ENCODE data around the gene ELOB.

DNA sequence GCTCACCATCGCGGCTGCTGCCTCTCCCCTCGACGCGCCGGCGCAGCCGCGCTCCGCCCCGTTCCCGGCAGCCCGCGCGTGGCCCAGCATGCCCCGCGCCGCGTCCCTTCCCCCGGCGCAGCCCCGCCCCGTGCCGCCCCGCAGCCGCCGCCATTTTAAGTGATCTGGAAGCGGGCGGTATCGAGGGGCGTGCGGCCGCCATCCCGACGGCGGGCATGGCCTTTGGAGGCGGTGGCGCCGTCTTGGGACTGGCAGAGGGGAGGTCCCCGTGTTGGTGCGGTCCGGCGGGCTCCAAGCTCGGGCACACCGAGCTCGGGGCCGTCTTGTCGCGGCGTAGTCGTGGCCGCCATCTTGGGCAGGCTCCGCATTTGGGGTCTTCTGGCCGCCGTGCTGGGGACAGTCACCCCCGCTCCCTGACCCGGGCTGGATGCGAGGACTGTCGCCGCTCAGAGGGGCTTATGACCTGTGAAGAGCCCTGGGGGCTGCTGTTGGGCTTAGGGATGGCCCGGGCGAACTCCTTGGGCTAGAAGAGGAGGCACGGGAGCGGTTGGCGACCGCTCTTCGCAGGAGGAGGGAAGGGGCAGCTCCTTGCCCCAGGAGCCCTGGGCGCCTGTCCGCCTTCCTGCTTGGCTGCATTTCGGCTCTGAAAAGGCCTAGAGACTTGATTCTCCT is at the start of gene ELOB:
- peak; percentile 45; the same call in 1 of the 2 replicates for TF ChIP-seq CREB1 (IDR thresholded peaks at IDR 0.05; ENCODE audit: low read depth)
- no peak for TF ChIP-seq MYC (IDR thresholded peaks at IDR 0.05; ENCODE audit: insufficient read depth, insufficient read length, insufficient replicate concordance, low read length, severe bottlenecking)
- no peak for TF ChIP-seq JUND (IDR thresholded peaks at IDR 0.05; ENCODE audit: low read depth, low read length)
- TF ChIP-seq TCF3 (IDR thresholded peaks at IDR 0.05; ENCODE audit: borderline replicate concordance, insufficient read depth, low read depth, low read length), result 0 out of 2 replicates have a peak, but pooled peaks have one; percentile 18
- no peak for TF ChIP-seq POLR2AphosphoS2 (IDR thresholded peaks at IDR 0.05; ENCODE audit: low read depth, low read length)
- TF ChIP-seq, protein P1, sequence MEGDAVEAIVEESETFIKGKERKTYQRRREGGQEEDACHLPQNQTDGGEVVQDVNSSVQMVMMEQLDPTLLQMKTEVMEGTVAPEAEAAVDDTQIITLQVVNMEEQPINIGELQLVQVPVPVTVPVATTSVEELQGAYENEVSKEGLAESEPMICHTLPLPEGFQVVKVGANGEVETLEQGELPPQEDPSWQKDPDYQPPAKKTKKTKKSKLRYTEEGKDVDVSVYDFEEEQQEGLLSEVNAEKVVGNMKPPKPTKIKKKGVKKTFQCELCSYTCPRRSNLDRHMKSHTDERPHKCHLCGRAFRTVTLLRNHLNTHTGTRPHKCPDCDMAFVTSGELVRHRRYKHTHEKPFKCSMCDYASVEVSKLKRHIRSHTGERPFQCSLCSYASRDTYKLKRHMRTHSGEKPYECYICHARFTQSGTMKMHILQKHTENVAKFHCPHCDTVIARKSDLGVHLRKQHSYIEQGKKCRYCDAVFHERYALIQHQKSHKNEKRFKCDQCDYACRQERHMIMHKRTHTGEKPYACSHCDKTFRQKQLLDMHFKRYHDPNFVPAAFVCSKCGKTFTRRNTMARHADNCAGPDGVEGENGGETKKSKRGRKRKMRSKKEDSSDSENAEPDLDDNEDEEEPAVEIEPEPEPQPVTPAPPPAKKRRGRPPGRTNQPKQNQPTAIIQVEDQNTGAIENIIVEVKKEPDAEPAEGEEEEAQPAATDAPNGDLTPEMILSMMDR (IDR thresholded peaks at IDR 0.05 in 2 of 3, conservative IDR thresholded peaks at IDR 0.05 in 1 of 3; ENCODE audit: control insufficient read depth in 2 of 3, extremely low read depth in 1 of 3, insufficient read depth in 1 of 3, low read depth in 3 of 3, low read length in 3 of 3), result no peak
- peak; percentile 99 for TF ChIP-seq YY1 (IDR thresholded peaks at IDR 0.05; ENCODE audit: low read depth, low read length)
- TF ChIP-seq, protein P2, sequence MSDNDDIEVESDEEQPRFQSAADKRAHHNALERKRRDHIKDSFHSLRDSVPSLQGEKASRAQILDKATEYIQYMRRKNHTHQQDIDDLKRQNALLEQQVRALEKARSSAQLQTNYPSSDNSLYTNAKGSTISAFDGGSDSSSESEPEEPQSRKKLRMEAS (IDR thresholded peaks at IDR 0.05; ENCODE audit: low read depth, low read length), result no peak; the same call in 1 of the 2 replicates
- no peak; a peak in 1 of 3 replicates for TF ChIP-seq EGR1 (IDR thresholded peaks at IDR 0.05; ENCODE audit: borderline replicate concordance in 1 of 2, low read depth in 2 of 2, low read length in 2 of 2)
- TF ChIP-seq, protein P3, sequence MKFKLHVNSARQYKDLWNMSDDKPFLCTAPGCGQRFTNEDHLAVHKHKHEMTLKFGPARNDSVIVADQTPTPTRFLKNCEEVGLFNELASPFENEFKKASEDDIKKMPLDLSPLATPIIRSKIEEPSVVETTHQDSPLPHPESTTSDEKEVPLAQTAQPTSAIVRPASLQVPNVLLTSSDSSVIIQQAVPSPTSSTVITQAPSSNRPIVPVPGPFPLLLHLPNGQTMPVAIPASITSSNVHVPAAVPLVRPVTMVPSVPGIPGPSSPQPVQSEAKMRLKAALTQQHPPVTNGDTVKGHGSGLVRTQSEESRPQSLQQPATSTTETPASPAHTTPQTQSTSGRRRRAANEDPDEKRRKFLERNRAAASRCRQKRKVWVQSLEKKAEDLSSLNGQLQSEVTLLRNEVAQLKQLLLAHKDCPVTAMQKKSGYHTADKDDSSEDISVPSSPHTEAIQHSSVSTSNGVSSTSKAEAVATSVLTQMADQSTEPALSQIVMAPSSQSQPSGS (IDR thresholded peaks at IDR 0.05; ENCODE audit: low read length), result no peak
